Germinal center (tissue), 1 donor: ENCODE results near the gene NUP93.

Experiments
- DNase-seq: peaks from one replicate; pipeline ENCODE4 v3.0.0; 2012; ENCODE audit warnings: mixed read lengths, low spot score

Gene NUP93

GRCh38 chr16:56743840-56744239 lies 13.9 kb downstream of the NUP93 start:
- DNase-seq: no peak

- no peak for DNase-seq
Observed at GRCh38 chr16:56744996-56745640, 15.2 kb downstream of the NUP93 start.

GRCh38 chr16:56747486-56748045 lies 17.6 kb downstream of the NUP93 start:
- no peak for DNase-seq

GRCh38 chr16:56748191-56748590 lies 18.3 kb downstream of the NUP93 start:
- no peak for DNase-seq

GRCh38 chr16:56748826-56749225 lies 18.9 kb downstream of the NUP93 start:
- no peak for DNase-seq

GRCh38 chr16:56749672-56750491 lies 20.0 kb downstream of the NUP93 start:
- DNase-seq: no peak

- DNase-seq: no peak
Observed at GRCh38 chr16:56753410-56753809, 23.5 kb downstream of the NUP93 start.

- DNase-seq: no peak
Observed at GRCh38 chr16:56755038-56755437, 25.1 kb downstream of the NUP93 start.

- no peak for DNase-seq
Observed at GRCh38 chr16:56758432-56758831, 28.5 kb downstream of the NUP93 start.

- no peak for DNase-seq
Observed at GRCh38 chr16:56758930-56759329, 29.0 kb downstream of the NUP93 start.

GRCh38 chr16:56763291-56763916 lies 33.5 kb downstream of the NUP93 start:
- no peak for DNase-seq

GRCh38 chr16:56764835-56765234 lies 34.9 kb downstream of the NUP93 start:
- DNase-seq: no peak

- no peak for DNase-seq
Observed at GRCh38 chr16:56765949-56766348, 36.0 kb downstream of the NUP93 start.

GRCh38 chr16:56767024-56767423 lies 37.1 kb downstream of the NUP93 start:
- no peak for DNase-seq

GRCh38 chr16:56769677-56770076 lies 39.7 kb downstream of the NUP93 start:
- no peak for DNase-seq

GRCh38 chr16:56771558-56772279 lies 41.8 kb downstream of the NUP93 start:
- DNase-seq: no peak

GRCh38 chr16:56773532-56773931 lies 43.6 kb downstream of the NUP93 start:
- no peak for DNase-seq

GRCh38 chr16:56774016-56774680 lies 44.2 kb downstream of the NUP93 start:
- DNase-seq: no peak

GRCh38 chr16:56775162-56775561 lies 45.2 kb downstream of the NUP93 start:
- no peak for DNase-seq

GRCh38 chr16:56776562-56776961 lies 46.6 kb downstream of the NUP93 start:
- DNase-seq: no peak

GRCh38 chr16:56777001-56777400 lies 47.1 kb downstream of the NUP93 start:
- DNase-seq: no peak

GRCh38 chr16:56777482-56777881 lies 47.6 kb downstream of the NUP93 start:
- DNase-seq: no peak
